ENCODE results near the gene KIRREL2. TPM values are rescaled to one million over a fixed set of nuclear protein-coding genes. Genes with fewer than 3 reads are reported as not detected.
"Not testable (repeated sequence)": the region's sequence is repeated elsewhere in the genome, so short reads cannot be mapped to it uniquely, and the experiment has no call there.

KIRREL2 gene
- polyA plus RNA-seq, 3 donors = 0.22 to 48.3 TPM; not detected in 1

- H3K27ac ChIP-seq (ENCODE audit: low read depth, low read length) = no peak overlapping the region
- 13 to 34% (median 18%) methylated on average over 54 to 55 of the region's 55 CpGs for WGBS, 3 donors
These were observed 4.3 kb downstream of the KIRREL2 start for GRCh38 chr19:35860818-35861639.

- no peak overlapping the region for H3K27ac ChIP-seq (ENCODE audit: low read depth, low read length)
- 51 to 68% (median 54%) methylated on average over 19 of the region's 19 CpGs for WGBS, 3 donors
These were observed 5.0 kb downstream of the KIRREL2 start for GRCh38 chr19:35861640-35862160.

- WGBS, 3 donors = 51 to 81% (median 79%) methylated on average over 14 of the region's 14 CpGs
- no peak overlapping the region for H3K27ac ChIP-seq (ENCODE audit: low read depth, low read length)
These were observed 5.8 kb downstream of the KIRREL2 start for GRCh38 chr19:35862528-35862927.

GRCh38 chr19:35863018-35863417 is 6.3 kb downstream of the KIRREL2 start:
- no peak overlapping the region for H3K27ac ChIP-seq (ENCODE audit: low read depth, low read length)
- 85 to 88% (median 87%) methylated on average over 5 of the region's 5 CpGs for WGBS, 3 donors

- no peak within 1 kb of the TSS for H3K27ac ChIP-seq (ENCODE audit: low read depth, low read length)
- WGBS, 3 donors = 0 to 2% (median 0%) methylated on average over 26 to 59 of the region's 60 CpGs
These were observed 11.6 kb downstream of the KIRREL2 start, which contains the start of gene APLP1 for GRCh38 chr19:35868172-35868822. TSS of gene APLP1 (plus strand) at chr19:35868574. CDS start at chr19:35868637, 63 bp downstream.

GRCh38 chr19:35868823-35869326 is 12.2 kb downstream of the KIRREL2 start:
- 3 to 4% (median 4%) methylated on average over 10 to 15 of the region's 15 CpGs for WGBS, 3 donors
- no peak overlapping the region for H3K27ac ChIP-seq (ENCODE audit: low read depth, low read length)

GRCh38 chr19:35869327-35870123 is 12.8 kb downstream of the KIRREL2 start:
- 1 to 4% (median 2%) methylated on average over 51 of the region's 51 CpGs for WGBS, 3 donors
- H3K27ac ChIP-seq (ENCODE audit: low read depth, low read length) = no peak overlapping the region

- not testable (repeated sequence) for H3K27ac ChIP-seq (ENCODE audit: low read depth, low read length)
- WGBS, 3 donors = 40 to 57% (median 44%) methylated on average over 26 of the region's 26 CpGs
These were observed 13.5 kb downstream of the KIRREL2 start for GRCh38 chr19:35870124-35870736.

GRCh38 chr19:35870798-35871197 is 14.1 kb downstream of the KIRREL2 start:
- no peak overlapping the region for H3K27ac ChIP-seq (ENCODE audit: low read depth, low read length)
- 79 to 90% (median 85%) methylated on average over 12 of the region's 12 CpGs for WGBS, 3 donors

GRCh38 chr19:35871611-35872010 is 14.9 kb downstream of the KIRREL2 start:
- 73 to 88% (median 87%) methylated on average over 12 of the region's 12 CpGs for WGBS, 3 donors
- H3K27ac ChIP-seq (ENCODE audit: low read depth, low read length) = no peak overlapping the region

- 87 to 89% (median 87%) methylated on average over 5 of the region's 5 CpGs for WGBS, 3 donors
- H3K27ac ChIP-seq (ENCODE audit: low read depth, low read length) = no peak overlapping the region
These were observed 15.5 kb downstream of the KIRREL2 start for GRCh38 chr19:35872180-35872579.

GRCh38 chr19:35874392-35874930 is 17.8 kb downstream of the KIRREL2 start:
- H3K27ac ChIP-seq (ENCODE audit: low read depth, low read length) = no peak overlapping the region
- WGBS, 3 donors = 94 to 95% (median 95%) methylated on average over 27 to 32 of the region's 32 CpGs

GRCh38 chr19:35879068-35879467 is 22.4 kb downstream of the KIRREL2 start:
- H3K27ac ChIP-seq (ENCODE audit: low read depth, low read length) = no peak overlapping the region
- WGBS, 3 donors = 55 to 63% (median 63%) methylated on average over 22 to 23 of the region's 23 CpGs

- no peak overlapping the region for H3K27ac ChIP-seq (ENCODE audit: low read depth, low read length)
- 3% methylated on average over 28 of the region's 28 CpGs for WGBS, 3 donors
These were observed 23.1 kb downstream of the KIRREL2 start for GRCh38 chr19:35879770-35880317.

GRCh38 chr19:35882114-35882832 is 25.6 kb downstream of the KIRREL2 start:
- WGBS, 3 donors = 22 to 30% (median 23%) methylated on average over 8 of the region's 8 CpGs

GRCh38 chr19:35883882-35884281 is 27.2 kb downstream of the KIRREL2 start:
- 46 to 70% (median 67%) methylated on average over 2 of the region's 2 CpGs for WGBS, 3 donors
- H3K27ac ChIP-seq (ENCODE audit: low read depth, low read length) = no peak overlapping the region

More at GRCh38 chr19:35882114-35882832, 25.6 kb downstream of the KIRREL2 start:
- no peak overlapping the region for H3K27ac ChIP-seq (ENCODE audit: low read depth, low read length)

- 88 to 95% (median 94%) methylated on average over 6 of the region's 6 CpGs for WGBS, 3 donors
- H3K27ac ChIP-seq (ENCODE audit: low read depth, low read length) = no peak overlapping the region
These were observed 28.6 kb downstream of the KIRREL2 start for GRCh38 chr19:35885225-35885738.
